Heart left ventricle (tissue), 16 donors: ENCODE data around the gene CACNA1E. TPM values are rescaled to one million over a fixed set of nuclear protein-coding genes. Genes with fewer than 3 reads are reported as not detected.

Experiments used
- ATAC-seq, 4 donors: fragments of 200-7000 bp; cut with Tn5 transposase; one replicate each; pipeline ENCODE4 v1.9.1; 2020 to 2022; ENCODE audit warnings: moderate library complexity in 4 of 4, mild to moderate bottlenecking in 3 of 4, moderate number of reproducible peaks in 1 of 4
- DNase-seq, 5 donors: peaks; one replicate each; pipeline ENCODE4 v3.0.0-alpha.2; 2020
- H3K27ac ChIP-seq, 12 donors: fragments of 200-600 bp; sonication (generic) in 4 of 12; one replicate each; pipeline versions ENCODE4 v1.5.0 to v1.8.0; 2016 to 2022; ENCODE audit warnings: mild to moderate bottlenecking in 2 of 12
- H3K27me3 ChIP-seq, 9 donors: fragments of 200-600 bp; sonication (generic) in 2 of 9; one replicate each; pipeline versions ENCODE4 v1.5.1 to v1.8.0; 2016 to 2022; ENCODE audit warnings: mild to moderate bottlenecking in 3 of 9
- H3K36me3 ChIP-seq, 9 donors: fragments of 200-600 bp; sonication (generic) in 2 of 9; one replicate each; pipeline versions ENCODE4 v1.5.0 to v1.8.0; 2018 to 2022; ENCODE audit warnings: mild to moderate bottlenecking in 2 of 9
- H3K4me1 ChIP-seq, 12 donors: fragments of 200-600 bp; sonication (generic) in 4 of 12; one replicate each; pipeline versions ENCODE4 v1.5.0 to v1.8.0; 2016 to 2022; ENCODE audit warnings: mild to moderate bottlenecking in 3 of 12
- H3K4me3 ChIP-seq, 12 donors: fragments of 200-600 bp; sonication (generic) in 4 of 12; one replicate each; pipeline versions ENCODE4 v1.5.0 to v1.8.0; 2017 to 2022; ENCODE audit warnings: mild to moderate bottlenecking in 9 of 12, moderate library complexity in 4 of 12
- H3K9me3 ChIP-seq, 12 donors: fragments of 200-600 bp; sonication (generic) in 4 of 12; one replicate each; pipeline versions ENCODE4 v1.5.0 to v1.8.0; 2016 to 2022; ENCODE audit warnings: mild to moderate bottlenecking in 1 of 12
- POLR2A ChIP-seq, 2 donors: fragments of 450-650 bp; IDR thresholded peaks; one replicate each; pipeline ENCODE4 v1.6.1; 2017; ENCODE audit warnings: antibody characterized with exemption in 2 of 2, mild to moderate bottlenecking in 2 of 2, moderate library complexity in 2 of 2
- WGBS, 4 donors: extraction: QIAGEN DNeasy Blood & Tissue Kit in 2 of 4; methylation state at CpG; one replicate each; pipeline versions ENCODE4 v1.1.5 to v1.1.7; 2013 to 2018; 5-methylcytosine and 5-hydroxymethylcytosine counted together
- intact Hi-C, 10 donors: fragments of 100-400 bp; cut with DNase I; formaldehyde crosslinking; loops; one replicate each; pipeline versions ENCODE4 v1.11.1 to v1.14.2; 2022
- long read RNA-seq, 3 donors: library from polyadenylated mRNA; unstranded; transcript quantifications; one replicate each; pipeline ENCODE4 v2.0.0, GENCODE V29; 2020 to 2021
- polyA plus RNA-seq, 2 donors: library from polyadenylated mRNA; stranded (reverse); fragments of 200-250 nt; gene quantifications; one replicate each; pipeline ENCODE4 v1.2.3, GENCODE V29; 2013
- total RNA-seq, 9 donors: library from RNA; depleted of rRNA in 2 of 9; stranded (reverse); fragments of >200 nt in 2 of 9; fragmentation: NEBNext Ultra II Directional in 3 of 9; extraction: Animal tissue kit (Norgen Biotek cat#: 25700) in 3 of 9; gene quantifications; one replicate each; pipeline versions ENCODE4 v1.1.0 to v1.2.4, GENCODE V29; 2016 to 2023
- TF ChIP-seq, protein P1 (sequence below), 12 donors: fragments of 200-600 bp; sonication (generic) in 4 of 12; IDR thresholded peaks; one replicate each; pipeline versions ENCODE4 v1.5.0 to v1.8.0; 2018 to 2022; ENCODE audit warnings: antibody characterized with exemption in 12 of 12, mild to moderate bottlenecking in 5 of 12
- donor health status: ischemic (EF 13 %, LVEDD 7.1; RV severe dilation, severe dysfunction).
- donor health status: healthy with polysubstance abuse.
- donor health status: DM: no; HTN: yes; CAD: no.
- donor health status: DM: no; HTN: no; CAD: no.
- donor health status: ischemic (EF 25% LVEDD 6.9; RV normal size, moderate dysfunction).
- donor health status: ischemic (EF 25% LVEDD 5.7; RV mildly dilated, moderate dysfunction).
- donor health status: healthy.
- donor health status: DM: yes; HTN: yes; CAD: no.
- donor health status: ischemic (EF 35%, LVEDD 5.7; RV mildly dilated, moderate dysfunction).
- donor health status: nonischemic (EF 11% LVEDD 7.7; RV severe dilation, severe dysfunction).
- donor health status: DM: yes; HTN: yes; CAD: no.
- donor health status: PGD.
- donor health status: ischemic (EF 29% LVEDD 5.4; RV normal size, mild dysfunction).
- donor health status: nonischemic (EF 23%, LVEDD 6.1; RV moderate dilation, normal function).

The CACNA1E gene
- total RNA-seq (1 to 10 TPM in 1 of 9 donors, under 1 TPM in 8; 0.02 to 1.9 (median 0.13) TPM), polyA plus RNA-seq (under 1 TPM; 0.03 to 0.08 TPM)
- long read RNA-seq, donor 1 = 0 reads
- long read RNA-seq, donor 2, partial matches to known transcripts = 0 of 1 reads
- long read RNA-seq, donor 2, other reads (novel, unspliced or antisense) = 1 of 1 reads
- long read RNA-seq, donor 3, partial matches to known transcripts = 1 of 2 reads
- long read RNA-seq, donor 3, other reads (novel, unspliced or antisense) = 1 of 2 reads

DNA sequence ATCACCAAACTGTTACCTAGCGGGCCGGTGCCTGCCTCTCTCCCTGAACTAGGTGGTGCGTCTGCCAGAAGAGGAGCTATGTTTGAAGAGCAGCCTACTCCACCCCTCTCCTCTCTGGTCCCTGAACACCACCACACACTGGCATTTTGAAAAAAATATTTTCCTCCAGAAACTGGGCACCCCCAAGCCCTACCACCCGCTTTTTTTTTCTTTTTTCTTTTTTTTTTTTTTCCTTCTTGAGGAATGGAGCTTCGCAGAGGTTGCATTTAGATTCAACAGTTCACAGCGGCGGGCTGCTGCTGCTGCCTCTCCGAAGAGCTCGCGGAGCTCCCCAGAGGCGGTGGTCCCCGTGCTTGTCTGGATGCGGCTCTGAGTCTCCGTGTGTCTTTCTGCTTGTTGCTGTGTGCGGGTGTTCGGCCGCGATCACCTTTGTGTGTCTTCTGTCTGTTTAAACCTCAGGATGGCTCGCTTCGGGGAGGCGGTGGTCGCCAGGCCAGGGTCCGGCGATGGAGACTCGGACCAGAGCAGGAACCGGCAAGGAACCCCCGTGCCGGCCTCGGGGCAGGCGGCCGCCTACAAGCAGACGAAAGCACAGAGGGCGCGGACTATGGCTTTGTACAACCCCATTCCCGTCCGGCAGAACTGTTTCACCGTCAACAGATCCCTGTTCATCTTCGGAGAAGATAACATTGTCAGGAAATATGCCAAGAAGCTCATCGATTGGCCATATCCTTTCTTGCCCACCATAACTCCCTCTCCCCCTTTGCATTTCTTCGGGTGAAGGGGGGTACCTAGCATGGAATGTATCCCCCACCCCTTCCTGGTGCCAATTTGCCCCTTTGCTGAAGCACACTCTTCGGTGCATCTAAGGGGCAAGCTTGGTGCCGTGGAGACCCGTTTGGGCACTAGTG is at the start of gene CACNA1E:
TSS of gene CACNA1E (plus strand) at position 233 of the 911 bp plus-strand sequence. CDS start at position 461, 228 bp downstream.
- Histone ChIP-seq H3K4me1 (peaks cover 0 to 19% (median 5%) of the 10 kb centered on the region in 12 donors), H3K36me3 (no peaks in the 10 kb centered on the region), H3K9me3 (no peaks in the 10 kb centered on the region), H3K27me3 (peaks cover 46 to 97% (median 78%) of the 10 kb centered on the region in 9 donors), H3K27ac (no peak within 1 kb of the TSS), H3K4me3 (peak within 1 kb of the TSS in 4 of 12 donors; percentile 11 to 33 (median 18))
- WGBS, 4 donors = 8 to 13% (median 10%) methylated on average over 41 to 43 of the region's 43 CpGs
- ATAC-seq (no peak), DNase-seq (no peak)
- intact Hi-C loops = loop anchor here in 6 of 10 donors (5.0 to 10.0 kb wide), 5 partner anchors 194 to 581 kb away; partner anchors contain the start of gene ZNF648 (in 1 of the 6)
- TF ChIP-seq, protein P1, sequence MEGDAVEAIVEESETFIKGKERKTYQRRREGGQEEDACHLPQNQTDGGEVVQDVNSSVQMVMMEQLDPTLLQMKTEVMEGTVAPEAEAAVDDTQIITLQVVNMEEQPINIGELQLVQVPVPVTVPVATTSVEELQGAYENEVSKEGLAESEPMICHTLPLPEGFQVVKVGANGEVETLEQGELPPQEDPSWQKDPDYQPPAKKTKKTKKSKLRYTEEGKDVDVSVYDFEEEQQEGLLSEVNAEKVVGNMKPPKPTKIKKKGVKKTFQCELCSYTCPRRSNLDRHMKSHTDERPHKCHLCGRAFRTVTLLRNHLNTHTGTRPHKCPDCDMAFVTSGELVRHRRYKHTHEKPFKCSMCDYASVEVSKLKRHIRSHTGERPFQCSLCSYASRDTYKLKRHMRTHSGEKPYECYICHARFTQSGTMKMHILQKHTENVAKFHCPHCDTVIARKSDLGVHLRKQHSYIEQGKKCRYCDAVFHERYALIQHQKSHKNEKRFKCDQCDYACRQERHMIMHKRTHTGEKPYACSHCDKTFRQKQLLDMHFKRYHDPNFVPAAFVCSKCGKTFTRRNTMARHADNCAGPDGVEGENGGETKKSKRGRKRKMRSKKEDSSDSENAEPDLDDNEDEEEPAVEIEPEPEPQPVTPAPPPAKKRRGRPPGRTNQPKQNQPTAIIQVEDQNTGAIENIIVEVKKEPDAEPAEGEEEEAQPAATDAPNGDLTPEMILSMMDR (IDR thresholded peaks at IDR 0.05) = no peak
- no peak for TF ChIP-seq POLR2A (IDR thresholded peaks at IDR 0.05)

DNA sequence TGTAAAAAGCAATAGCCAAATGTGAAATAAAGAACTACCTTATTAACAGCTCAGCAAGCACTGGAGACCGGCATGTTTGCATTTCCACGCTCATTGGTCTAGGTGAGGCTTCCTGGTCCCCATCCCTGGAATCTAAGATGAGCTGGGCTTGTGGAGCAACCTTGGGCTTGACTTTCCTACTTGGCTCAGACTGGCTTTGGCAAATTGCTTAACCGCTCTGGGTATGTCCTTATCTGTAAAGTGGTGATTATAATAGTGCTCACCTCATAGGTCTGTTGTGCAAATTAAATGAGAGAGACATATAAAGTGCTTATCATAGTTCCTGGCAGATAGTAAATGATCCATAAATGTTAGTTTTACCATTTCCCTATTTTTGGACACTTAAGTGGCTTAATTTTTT is 49.4 kb upstream of the CACNA1E start:
- ATAC-seq (peak in 2 of 4 donors; percentile 62 to 75), DNase-seq (no peak)
- Histone ChIP-seq H3K27me3 (peaks cover 0 to 18% (median 6%) of the 10 kb centered on the region in 9 donors), H3K9me3 (no peaks in the 10 kb centered on the region), H3K27ac (no peak overlapping the region), H3K4me1 (no peaks in the 10 kb centered on the region), H3K4me3 (no peak overlapping the region), H3K36me3 (no peaks in the 10 kb centered on the region)
- 63 to 72% (median 70%) methylated on average over 3 of the region's 3 CpGs for WGBS, 4 donors
- intact Hi-C loops = no loop called here
- TF ChIP-seq, protein P1 (IDR thresholded peaks at IDR 0.05) = no peak
- TF ChIP-seq POLR2A (IDR thresholded peaks at IDR 0.05) = no peak

DNA sequence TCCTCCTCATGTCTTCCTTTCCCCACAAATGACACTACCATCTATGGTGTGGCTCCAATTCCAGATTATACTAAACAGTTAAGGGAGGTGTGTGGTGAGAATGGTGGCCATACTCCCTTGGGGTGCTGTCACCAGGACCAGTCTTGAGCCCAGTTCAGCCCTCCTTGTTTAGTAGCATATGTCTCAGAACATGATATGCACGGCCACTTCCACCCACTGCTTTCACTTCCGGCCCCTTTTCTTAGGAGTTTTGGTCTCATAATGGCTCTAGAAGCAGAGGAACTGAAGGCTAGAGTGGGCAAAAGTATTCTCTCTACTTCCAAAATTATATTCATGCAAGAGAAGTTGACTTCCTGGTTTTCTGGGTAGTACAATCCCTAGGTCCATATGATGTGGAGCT is 45.3 kb upstream of the CACNA1E start:
- H3K9me3 ChIP-seq = no peaks in the 10 kb centered on the region
- WGBS, 4 donors = 77 to 91% (median 79%) methylated on average over 2 of the region's 2 CpGs
- DNase-seq = no peak
- H3K27ac ChIP-seq = no peak overlapping the region
- no peak overlapping the region for H3K4me3 ChIP-seq
- intact Hi-C loops = no loop called here
- TF ChIP-seq, protein P1 (IDR thresholded peaks at IDR 0.05) = no peak
- TF ChIP-seq POLR2A (IDR thresholded peaks at IDR 0.05) = no peak
- no peaks in the 10 kb centered on the region for H3K4me1 ChIP-seq
- peaks cover 0 to 28% (median 6%) of the 10 kb centered on the region in 9 donors for H3K27me3 ChIP-seq
- no peaks in the 10 kb centered on the region for H3K36me3 ChIP-seq
- ATAC-seq = no peak

DNA sequence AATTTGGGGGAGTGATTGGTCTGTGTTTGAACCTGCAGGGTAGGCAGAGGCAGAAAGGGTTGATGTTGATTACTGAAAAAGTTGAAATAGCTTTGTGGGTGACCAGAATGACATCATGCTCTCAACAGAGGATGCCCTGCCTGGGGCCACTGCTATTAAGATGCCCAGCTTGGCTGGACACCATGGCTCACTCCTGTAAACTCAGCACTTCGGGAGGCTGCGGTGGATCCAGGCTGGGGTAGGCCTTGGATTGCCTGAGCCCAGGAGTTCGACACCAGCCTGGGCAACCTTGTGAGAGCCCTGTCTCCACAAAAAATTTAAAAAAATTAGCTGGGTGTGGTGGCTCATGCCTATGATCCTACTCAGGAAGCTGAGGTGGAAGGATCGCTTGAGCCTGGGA is 42.8 kb upstream of the CACNA1E start:
- no peaks in the 10 kb centered on the region for H3K36me3 ChIP-seq
- H3K9me3 ChIP-seq = no peaks in the 10 kb centered on the region
- TF ChIP-seq, protein P1 (IDR thresholded peaks at IDR 0.05) = no peak
- TF ChIP-seq POLR2A (IDR thresholded peaks at IDR 0.05) = no peak
- H3K4me3 ChIP-seq = no peak overlapping the region
- no peaks in the 10 kb centered on the region for H3K4me1 ChIP-seq
- intact Hi-C loops = no loop called here
- H3K27ac ChIP-seq = no peak overlapping the region
- WGBS, 4 donors = 92 to 100% (median 98%) methylated on average over 1 to 4 of the region's 4 CpGs
- peaks cover 0 to 19% (median under 1%) of the 10 kb centered on the region in 9 donors for H3K27me3 ChIP-seq
- DNase-seq (no peak), ATAC-seq (no peak)
